ENCODE results near the gene SGF29. TPM values are rescaled to one million over a fixed set of nuclear protein-coding genes. Genes with fewer than 3 reads are reported as not detected.

Gene SGF29
- total and polyA plus RNA-seq, 8 donors: 14.2 to 46.6 (median 21.8) TPM

DNA sequence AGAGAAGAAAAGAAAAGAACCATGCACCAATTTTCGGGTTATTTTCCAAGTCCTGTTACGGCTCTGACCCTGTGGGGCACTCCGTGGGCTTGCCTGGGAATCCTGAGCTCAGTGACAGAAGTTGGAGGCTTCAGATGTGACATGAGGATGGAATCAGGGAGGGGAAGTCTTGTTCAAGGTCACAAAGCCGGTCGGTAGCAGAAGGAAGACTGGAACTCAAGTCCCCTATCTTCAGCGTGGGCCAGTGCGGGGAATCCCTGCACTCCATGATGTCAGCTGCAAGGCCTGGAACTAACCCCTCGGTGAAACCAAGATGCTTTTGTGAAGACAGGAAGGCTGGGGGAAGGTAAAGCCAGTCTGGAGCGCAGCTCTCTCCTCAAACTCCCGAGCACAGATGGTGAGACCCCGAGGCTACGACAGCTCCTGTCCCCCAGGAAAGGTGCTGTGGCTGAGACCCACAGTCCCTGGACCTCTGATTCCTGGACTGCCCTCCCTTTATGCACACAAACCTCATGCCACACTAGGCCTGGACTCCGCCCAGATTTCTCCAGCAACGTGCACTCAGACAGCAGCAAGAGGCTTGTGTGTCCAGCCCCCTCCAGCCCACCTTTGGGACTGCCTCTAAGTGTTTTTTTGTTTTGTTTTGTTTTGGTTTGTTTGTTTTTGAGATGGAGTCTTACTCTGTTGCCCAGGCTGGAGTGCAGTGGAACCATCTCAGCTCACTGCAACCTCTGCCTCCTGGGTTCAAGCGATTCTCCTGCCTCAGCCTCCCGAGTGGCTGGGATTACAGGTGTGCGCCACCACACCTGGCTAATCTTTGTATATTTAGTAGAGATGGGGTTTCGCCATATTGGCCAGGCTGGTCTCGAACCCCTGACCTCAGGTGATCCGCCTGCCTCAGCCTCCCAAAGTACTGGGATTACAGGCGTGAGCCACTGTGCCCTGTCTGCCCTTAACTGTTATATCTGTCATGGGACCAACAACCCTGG lies 41.6 kb upstream of the SGF29 start:
- WGBS, 2 donors: 82 to 86% methylated on average over 21 of the region's 21 CpGs
- intact Hi-C loops (cut with DNase I): no loop called here
- Histone ChIP-seq H3K4me1 (no peaks in the 10 kb centered on the region), H3K9me3 (no peaks in the 10 kb centered on the region), H3K27ac (no peak overlapping the region), H3K27me3 (no peaks in the 10 kb centered on the region), H3K36me3 (no peaks in the 10 kb centered on the region), H3K4me3 (no peak overlapping the region)
- TF ChIP-seq, protein P1, sequence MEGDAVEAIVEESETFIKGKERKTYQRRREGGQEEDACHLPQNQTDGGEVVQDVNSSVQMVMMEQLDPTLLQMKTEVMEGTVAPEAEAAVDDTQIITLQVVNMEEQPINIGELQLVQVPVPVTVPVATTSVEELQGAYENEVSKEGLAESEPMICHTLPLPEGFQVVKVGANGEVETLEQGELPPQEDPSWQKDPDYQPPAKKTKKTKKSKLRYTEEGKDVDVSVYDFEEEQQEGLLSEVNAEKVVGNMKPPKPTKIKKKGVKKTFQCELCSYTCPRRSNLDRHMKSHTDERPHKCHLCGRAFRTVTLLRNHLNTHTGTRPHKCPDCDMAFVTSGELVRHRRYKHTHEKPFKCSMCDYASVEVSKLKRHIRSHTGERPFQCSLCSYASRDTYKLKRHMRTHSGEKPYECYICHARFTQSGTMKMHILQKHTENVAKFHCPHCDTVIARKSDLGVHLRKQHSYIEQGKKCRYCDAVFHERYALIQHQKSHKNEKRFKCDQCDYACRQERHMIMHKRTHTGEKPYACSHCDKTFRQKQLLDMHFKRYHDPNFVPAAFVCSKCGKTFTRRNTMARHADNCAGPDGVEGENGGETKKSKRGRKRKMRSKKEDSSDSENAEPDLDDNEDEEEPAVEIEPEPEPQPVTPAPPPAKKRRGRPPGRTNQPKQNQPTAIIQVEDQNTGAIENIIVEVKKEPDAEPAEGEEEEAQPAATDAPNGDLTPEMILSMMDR (IDR thresholded peaks at IDR 0.05): no peak
- DNase-seq (no peak), ATAC-seq (no peak), FAIRE-seq (no peak)

DNA sequence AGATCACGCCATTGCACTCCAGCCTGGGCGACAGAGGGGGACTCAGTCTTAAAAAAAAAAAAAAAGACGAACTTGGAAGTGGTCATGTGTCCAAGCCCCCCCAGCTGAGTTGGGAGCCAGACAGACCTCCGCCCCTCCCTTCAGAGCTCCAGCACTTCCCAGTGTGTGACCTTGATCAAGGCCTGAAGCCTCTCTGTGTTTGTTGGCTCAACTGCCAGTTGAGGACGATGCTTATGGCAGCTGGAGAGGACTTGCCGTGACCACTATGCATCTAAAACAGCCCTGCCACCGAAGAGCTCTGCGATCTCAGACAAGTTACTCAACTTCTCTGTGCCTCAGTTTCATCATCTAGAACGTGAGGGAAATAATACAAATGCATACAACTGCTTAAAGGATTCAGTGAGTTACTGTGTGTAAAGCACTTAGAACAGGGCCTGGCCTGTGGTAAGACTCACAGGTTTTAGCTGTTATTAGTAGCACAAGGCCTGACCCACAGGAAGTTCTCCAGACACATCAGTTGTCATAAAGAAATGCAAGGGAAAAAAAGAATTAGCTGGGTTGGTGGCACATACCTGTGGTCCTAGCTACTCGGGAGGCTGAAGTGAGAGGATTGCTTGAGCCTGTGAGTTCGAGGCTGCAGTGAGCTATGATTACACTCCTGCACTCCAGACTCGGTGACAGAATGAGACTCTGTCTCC lies 40.1 kb upstream of the SGF29 start:
- 70 to 78% methylated on average over 12 of the region's 12 CpGs for WGBS, 2 donors
- TF ChIP-seq, protein P1 (IDR thresholded peaks at IDR 0.05): no peak
- no peak for DNase-seq
- FAIRE-seq: no peak
- no peak overlapping the region for H3K4me3 ChIP-seq
- H3K36me3 ChIP-seq: no peaks in the 10 kb centered on the region
- no peaks in the 10 kb centered on the region for H3K4me1 ChIP-seq
- ATAC-seq: no peak
- H3K27me3 ChIP-seq: no peaks in the 10 kb centered on the region
- no peaks in the 10 kb centered on the region for H3K9me3 ChIP-seq
- intact Hi-C loops (cut with DNase I): no loop called here
- H3K27ac ChIP-seq: no peak overlapping the region

DNA sequence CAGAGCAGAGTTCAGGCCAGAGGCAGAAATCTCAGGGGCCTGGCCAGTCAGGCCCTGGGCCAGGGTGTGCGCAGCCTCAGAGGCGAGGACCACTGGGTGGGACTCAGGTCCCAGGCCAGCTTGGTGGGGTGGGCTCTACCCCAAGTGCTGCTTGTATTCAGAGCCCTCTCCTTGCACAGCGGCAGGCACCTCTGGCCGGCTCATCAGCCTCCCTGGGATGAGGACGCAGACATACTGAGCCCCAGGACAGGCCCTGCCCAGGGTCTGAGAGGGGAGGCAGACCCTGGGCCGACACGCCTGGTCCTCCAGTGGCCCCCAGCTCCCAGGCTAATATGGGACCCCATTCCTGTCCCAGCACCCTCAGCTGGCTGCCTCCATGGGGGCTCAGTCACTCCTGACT lies 39.5 kb upstream of the SGF29 start:
- FAIRE-seq (no peak), ATAC-seq (no peak), DNase-seq (no peak)
- H3K4me1 ChIP-seq: no peaks in the 10 kb centered on the region
- intact Hi-C loops (cut with DNase I): no loop called here
- H3K27ac ChIP-seq: no peak overlapping the region
- H3K4me3 ChIP-seq: no peak overlapping the region
- WGBS, 2 donors: 87 to 95% methylated on average over 7 of the region's 7 CpGs
- no peaks in the 10 kb centered on the region for H3K9me3 ChIP-seq
- no peaks in the 10 kb centered on the region for H3K36me3 ChIP-seq
- TF ChIP-seq, protein P1 (IDR thresholded peaks at IDR 0.05): no peak
- no peaks in the 10 kb centered on the region for H3K27me3 ChIP-seq

GRCh38 chr16:28520672-28521071 lies 33.0 kb upstream of the SGF29 start:
- WGBS, 2 donors: 80 to 83% methylated on average over 7 of the region's 7 CpGs
- no peak for FAIRE-seq
- Histone ChIP-seq H3K36me3 (no peaks in the 10 kb centered on the region), H3K9me3 (no peaks in the 10 kb centered on the region), H3K4me3 (no peak overlapping the region), H3K27ac (no peak overlapping the region), H3K4me1 (peaks cover 0 to 5% (median 2%) of the 10 kb centered on the region in 3 donors), H3K27me3 (no peaks in the 10 kb centered on the region)
- no peak for ATAC-seq
- intact Hi-C loops (cut with DNase I): no loop called here
- TF ChIP-seq, protein P1 (IDR thresholded peaks at IDR 0.05): no peak
- DNase-seq: no peak

All from pancreas (tissue), 10 donors.